Fibroblast of villous mesenchyme (primary cell): Measurements from ENCODE around the gene AOPEP. TPM values are rescaled to one million over a fixed set of nuclear protein-coding genes. Genes with fewer than 3 reads are reported as not detected.

ENCODE experiments used
- DNase-seq: peaks from one replicate; pipeline ENCODE4 v3.0.0-alpha.2; 2010; ENCODE audit warnings: low read depth
- H3K4me3 ChIP-seq: 2 replicates; pipeline ENCODE4 v1.5.1; 2011; ENCODE audit warnings: low read depth, mild to moderate bottlenecking, low read length
- total RNA-seq: library from RNA; depleted of rRNA; stranded (reverse); fragments of >200 nt; gene quantifications from 2 replicates; pipeline ENCODE4 v1.2.3, GENCODE V29; 2012
- TF ChIP-seq, protein P1 (sequence below): IDR thresholded peaks from 2 replicates; pipeline ENCODE4 v1.5.1; 2012; ENCODE audit warnings: low read depth, mild to moderate bottlenecking, low read length; ENCODE audit not compliant: insufficient read depth

The AOPEP gene
- total RNA-seq, 1 donor: 153 TPM

DNA sequence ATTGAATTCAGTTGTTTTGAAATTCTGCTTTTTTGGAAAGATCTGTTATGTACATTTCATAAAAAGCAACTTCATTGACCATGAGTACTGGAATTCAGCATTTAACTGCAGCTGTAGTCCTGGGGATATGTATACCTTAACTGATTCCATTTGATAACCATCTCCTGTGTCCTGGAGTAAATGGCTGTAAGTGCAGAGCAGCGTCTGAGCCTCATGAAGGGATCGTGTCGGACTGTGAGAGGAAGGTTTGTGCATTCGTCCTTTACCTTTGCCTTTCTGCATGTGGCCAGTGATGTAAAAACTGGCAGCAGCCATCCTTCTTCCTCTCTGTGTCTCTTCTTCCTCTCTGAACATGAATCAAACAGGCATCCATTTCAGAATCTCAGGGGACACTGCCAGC is 303.8 kb downstream of the AOPEP start:
- no peak for DNase-seq
- TF ChIP-seq, protein P1, sequence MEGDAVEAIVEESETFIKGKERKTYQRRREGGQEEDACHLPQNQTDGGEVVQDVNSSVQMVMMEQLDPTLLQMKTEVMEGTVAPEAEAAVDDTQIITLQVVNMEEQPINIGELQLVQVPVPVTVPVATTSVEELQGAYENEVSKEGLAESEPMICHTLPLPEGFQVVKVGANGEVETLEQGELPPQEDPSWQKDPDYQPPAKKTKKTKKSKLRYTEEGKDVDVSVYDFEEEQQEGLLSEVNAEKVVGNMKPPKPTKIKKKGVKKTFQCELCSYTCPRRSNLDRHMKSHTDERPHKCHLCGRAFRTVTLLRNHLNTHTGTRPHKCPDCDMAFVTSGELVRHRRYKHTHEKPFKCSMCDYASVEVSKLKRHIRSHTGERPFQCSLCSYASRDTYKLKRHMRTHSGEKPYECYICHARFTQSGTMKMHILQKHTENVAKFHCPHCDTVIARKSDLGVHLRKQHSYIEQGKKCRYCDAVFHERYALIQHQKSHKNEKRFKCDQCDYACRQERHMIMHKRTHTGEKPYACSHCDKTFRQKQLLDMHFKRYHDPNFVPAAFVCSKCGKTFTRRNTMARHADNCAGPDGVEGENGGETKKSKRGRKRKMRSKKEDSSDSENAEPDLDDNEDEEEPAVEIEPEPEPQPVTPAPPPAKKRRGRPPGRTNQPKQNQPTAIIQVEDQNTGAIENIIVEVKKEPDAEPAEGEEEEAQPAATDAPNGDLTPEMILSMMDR: no peak
- no peak overlapping the region for H3K4me3 ChIP-seq

DNA sequence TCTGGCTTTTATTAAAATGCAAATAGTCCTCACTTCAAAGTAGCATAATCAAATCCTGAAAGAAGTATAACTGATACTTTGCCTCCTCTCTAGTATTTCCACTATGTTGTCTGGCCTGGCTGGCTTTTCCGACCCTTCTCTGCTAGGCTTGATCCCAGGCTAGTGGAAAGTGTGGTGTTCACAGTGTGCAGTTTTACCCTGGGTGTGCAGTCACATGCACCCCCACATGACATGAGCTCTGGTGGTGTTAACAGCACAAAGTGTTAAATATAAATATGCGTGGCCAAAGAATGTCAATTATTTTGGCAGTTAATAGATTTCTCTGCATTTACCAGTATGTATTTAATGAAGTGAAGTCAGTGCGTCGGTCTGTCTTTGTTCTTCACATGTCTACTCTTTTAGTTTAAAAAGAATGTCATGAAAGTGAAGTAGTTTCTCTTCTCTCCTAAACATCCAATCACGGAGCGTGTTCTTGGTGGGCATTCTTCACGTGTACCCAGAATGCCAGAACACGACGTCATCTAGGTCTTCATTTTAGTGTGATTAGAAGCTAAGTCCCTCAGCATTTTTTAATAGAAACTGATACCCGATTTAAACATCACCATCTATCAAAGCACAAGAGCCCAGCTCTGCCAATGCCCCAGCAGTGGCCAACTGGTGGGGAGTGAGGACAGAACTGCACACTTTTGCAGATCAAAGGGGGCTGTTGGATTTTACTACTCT is 304.6 kb downstream of the AOPEP start:
- TF ChIP-seq, protein P1: no peak

DNA sequence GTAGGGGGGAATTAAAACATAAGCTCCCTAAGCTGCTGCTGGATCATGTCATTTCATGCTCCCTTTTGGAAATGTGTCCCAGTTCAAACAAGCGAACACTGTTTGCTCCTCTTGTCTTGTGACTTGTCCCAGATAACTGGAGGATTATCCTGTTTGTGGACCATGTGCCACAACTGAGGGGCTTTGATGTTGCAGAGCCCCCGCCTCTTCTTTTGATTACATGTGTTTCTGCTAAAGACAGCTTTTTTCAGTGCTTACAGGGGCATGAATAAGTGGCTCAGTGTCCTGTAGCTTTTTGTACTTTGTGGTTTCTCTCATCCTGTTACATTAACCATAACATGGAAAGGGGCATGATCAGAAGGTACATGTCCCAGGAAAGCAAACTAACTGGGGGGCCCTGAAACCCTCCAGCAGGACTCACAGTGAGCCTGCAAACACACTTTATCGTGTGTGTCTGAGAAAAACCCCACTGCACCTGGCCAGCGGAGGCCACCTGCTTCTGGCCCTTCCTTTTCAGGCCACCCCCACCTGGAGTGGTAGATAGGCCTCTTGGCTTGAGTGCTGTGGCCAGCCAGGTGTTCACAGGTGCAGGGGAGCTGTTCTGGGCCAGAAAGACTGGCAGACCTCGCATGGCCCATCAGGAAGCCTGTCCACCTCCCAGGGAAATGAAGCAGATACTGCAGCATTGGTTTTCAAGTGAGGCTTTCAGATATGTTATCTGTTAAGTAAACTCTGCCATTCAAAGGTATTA is 305.4 kb downstream of the AOPEP start:
- no peak for DNase-seq
- H3K4me3 ChIP-seq: no peak overlapping the region
- TF ChIP-seq, protein P1: no peak

More for the DNA sequence above, 304.6 kb downstream of the AOPEP start:
- H3K4me3 ChIP-seq: no peak overlapping the region
- DNase-seq: no peak

DNA sequence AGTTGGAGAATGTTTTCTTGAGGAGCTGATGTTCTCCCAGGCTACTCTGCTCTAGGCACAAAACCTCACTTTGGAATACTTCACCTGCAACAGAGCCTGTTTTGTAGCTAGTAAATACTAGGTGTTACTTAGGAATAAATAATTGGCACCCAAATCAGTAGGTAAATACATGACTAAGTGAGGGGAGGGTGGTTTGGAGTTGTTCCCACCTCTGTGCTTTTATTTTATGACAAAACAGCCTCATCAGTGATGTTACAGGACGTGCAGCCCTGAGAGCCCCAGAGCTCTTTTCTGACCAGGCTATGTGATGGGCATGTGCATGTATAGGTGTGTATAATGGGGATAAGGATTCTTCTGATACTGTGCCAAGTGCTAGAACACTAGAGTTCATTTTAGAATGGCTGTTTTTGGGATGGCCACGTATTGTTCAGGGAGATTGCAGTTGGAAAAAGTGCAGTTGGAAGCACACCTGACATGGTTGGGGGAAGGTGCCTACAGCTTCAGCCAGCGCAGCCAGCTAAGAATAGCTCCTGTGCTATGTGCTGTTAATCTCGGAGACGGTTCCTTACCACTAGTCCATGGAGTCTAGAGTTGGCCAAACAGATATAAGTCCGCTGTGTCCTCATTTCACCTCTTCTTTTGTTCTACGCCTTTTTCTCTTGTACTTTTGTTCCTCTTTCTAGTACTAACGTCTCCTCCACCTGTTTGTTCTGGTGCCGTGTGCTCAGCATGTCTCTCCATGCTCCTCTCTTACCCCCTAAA is 306.3 kb downstream of the AOPEP start:
- no peak overlapping the region for H3K4me3 ChIP-seq
- TF ChIP-seq, protein P1: no peak
- DNase-seq: no peak

DNA sequence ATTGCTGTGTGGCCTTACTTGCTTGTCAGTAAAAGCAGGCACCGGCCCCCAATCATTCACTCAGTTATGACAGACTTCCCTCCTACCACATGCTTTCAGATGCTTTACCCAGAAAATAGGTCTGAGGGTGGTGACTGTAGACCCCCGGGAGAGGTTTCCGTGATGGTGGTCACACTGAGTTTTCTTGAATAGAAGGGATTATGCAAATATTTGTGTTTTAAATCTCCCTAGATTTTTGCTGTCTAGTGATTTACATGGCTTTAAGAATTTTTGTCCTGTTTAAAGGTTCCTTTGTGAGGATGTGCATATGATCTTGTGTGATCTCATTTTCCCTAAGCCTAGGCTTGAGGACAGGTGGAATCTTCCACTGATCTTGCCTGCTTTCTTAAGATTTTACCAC is 309.3 kb downstream of the AOPEP start:
- TF ChIP-seq, protein P1: no peak
- no peak overlapping the region for H3K4me3 ChIP-seq

DNA sequence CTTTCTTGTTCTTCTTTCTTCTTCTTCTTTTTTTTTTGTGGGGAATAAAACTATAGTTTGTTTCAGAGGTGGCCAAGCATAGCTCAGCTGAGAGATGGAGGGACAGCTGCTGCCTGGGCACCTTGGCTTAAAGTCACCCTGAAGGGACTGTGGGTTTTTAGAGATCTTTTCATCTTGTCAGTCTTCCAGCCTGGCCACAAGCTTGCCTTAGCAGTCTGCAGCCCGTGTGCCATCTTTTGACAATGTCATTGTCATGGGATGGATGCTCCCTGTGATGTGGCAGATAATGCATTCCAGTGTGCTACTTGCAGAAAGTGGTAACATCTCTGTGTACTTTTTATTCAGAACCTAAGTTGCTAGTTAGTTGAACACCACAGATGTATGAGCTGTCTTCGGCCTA is 310.2 kb downstream of the AOPEP start:
- no peak for DNase-seq
- TF ChIP-seq, protein P1: no peak
- H3K4me3 ChIP-seq: no peak overlapping the region

More for the DNA sequence above, 309.3 kb downstream of the AOPEP start:
- no peak for DNase-seq
